OCI-LY1 (cell line): Measurements from ENCODE around the gene FOXD3.
A peak's percentile ranks its signal among the peaks of the same experiment; 100 is the strongest.

Experiments
- H2AFZ ChIP-seq: fragments of 200-600 bp; sonication (generic), shearing (Covaris generic); 2 replicates; pipeline ENCODE4 v1.6.0; 2014; ENCODE audit warnings: antibody characterized with exemption, mild to moderate bottlenecking, low read length
- H3F3A ChIP-seq: fragments of 200-600 bp; sonication (generic), shearing (Covaris generic); 2 replicates; pipeline ENCODE4 v1.6.0; 2014; ENCODE audit warnings: mild to moderate bottlenecking, antibody characterized with exemption, low read length, moderate library complexity; ENCODE audit not compliant: insufficient read depth
- H3K27ac ChIP-seq: fragments of 200-600 bp; sonication (generic); 2 replicates; pipeline ENCODE4 v1.5.1; 2014; ENCODE audit warnings: low read length, mixed run types, mild to moderate bottlenecking, low read depth; ENCODE audit not compliant: poor library complexity, severe bottlenecking
- H3K27me3 ChIP-seq: fragments of 200-600 bp; sonication (generic); 2 replicates; pipeline ENCODE4 v1.6.0; 2014; ENCODE audit warnings: antibody characterized with exemption, mild to moderate bottlenecking, low read length, moderate library complexity; ENCODE audit not compliant: insufficient read depth
- H3K36me3 ChIP-seq: fragments of 200-600 bp; sonication (generic); 2 replicates; pipeline ENCODE4 v1.6.1; 2014; ENCODE audit warnings: mild to moderate bottlenecking, antibody characterized with exemption, low read length, moderate library complexity, mixed read lengths; ENCODE audit not compliant: insufficient read depth
- H3K4me1 ChIP-seq: fragments of 200-600 bp; sonication (generic); 2 replicates; pipeline ENCODE4 v1.5.1; 2014; ENCODE audit warnings: mild to moderate bottlenecking, low read length, moderate library complexity; ENCODE audit not compliant: insufficient read depth, severe bottlenecking
- H3K4me2 ChIP-seq: fragments of 200-600 bp; sonication (generic), shearing (Covaris generic); 2 replicates; pipeline ENCODE4 v1.6.1; 2014; ENCODE audit warnings: low read length
- H3K4me3 ChIP-seq: fragments of 200-600 bp; sonication (generic); 2 replicates; pipeline ENCODE4 v1.5.1; 2014; ENCODE audit warnings: low read length, low read depth, mild to moderate bottlenecking, mixed read lengths; ENCODE audit not compliant: poor library complexity, severe bottlenecking
- H3K79me2 ChIP-seq: fragments of 200-600 bp; shearing (Covaris generic); 2 replicates; pipeline ENCODE4 v1.6.1; 2016; ENCODE audit warnings: mixed run types, low read length, mixed read lengths; ENCODE audit not compliant: insufficient read depth
- H3K9ac ChIP-seq: fragments of 200-600 bp; sonication (generic), shearing (Covaris generic); 2 replicates; pipeline ENCODE4 v1.6.1; 2014; ENCODE audit warnings: mild to moderate bottlenecking, low read length, mixed read lengths
- H3K9me2 ChIP-seq: fragments of 200-600 bp; sonication (generic), shearing (Covaris generic); 2 replicates; pipeline ENCODE4 v1.6.1; 2014; ENCODE audit warnings: low read depth, mild to moderate bottlenecking, low read length, mixed read lengths
- H3K9me3 ChIP-seq: fragments of 200-600 bp; shearing (Covaris generic); 2 replicates; pipeline ENCODE4 v1.6.1; 2014; ENCODE audit warnings: low read length, mixed read lengths
- H4K20me1 ChIP-seq: fragments of 200-600 bp; sonication (generic), shearing (Covaris generic); 2 replicates; pipeline ENCODE4 v1.6.0; 2016; ENCODE audit warnings: mild to moderate bottlenecking, low read length; ENCODE audit not compliant: insufficient read depth
- CTCF ChIP-seq: fragments of 200-600 bp; sonication (generic), shearing (Covaris generic); IDR thresholded peaks from 2 replicates; pipeline ENCODE4 v1.5.1; 2017; ENCODE audit warnings: mild to moderate bottlenecking, antibody characterized with exemption, low read length, moderate library complexity, mixed read lengths
- EZH2 ChIP-seq: fragments of 200-600 bp; sonication (generic), shearing (Covaris generic); IDR thresholded peaks from 2 replicates; pipeline ENCODE4 v1.8.0; 2017; ENCODE audit warnings: borderline replicate concordance, mixed run types, mild to moderate bottlenecking, antibody characterized with exemption, low read length, moderate library complexity, mixed read lengths

Gene FOXD3

GRCh38 chr1:63326106-63326472, 3.7 kb downstream of the FOXD3 start:
- Histone ChIP-seq H3K9me3 (no peaks in the 10 kb centered on the region), H4K20me1 (no peaks in the 10 kb centered on the region)

GRCh38 chr1:63326473-63327380, 4.4 kb downstream of the FOXD3 start:
- no peaks in the 10 kb centered on the region for H3F3A ChIP-seq
- H3K9me3 ChIP-seq, result no peaks in the 10 kb centered on the region
- no peaks in the 10 kb centered on the region for H3K9me2 ChIP-seq
- no peaks in the 10 kb centered on the region for H4K20me1 ChIP-seq
- TF ChIP-seq CTCF (no peak), EZH2 (no peak)
- H3K9ac ChIP-seq, result peak overlapping the region; percentile 37
- peak overlapping the region; percentile 67 for H3K4me2 ChIP-seq
- H3K4me1 ChIP-seq, result peaks cover 17% of the 10 kb centered on the region
- H3K27me3 ChIP-seq, result no peaks in the 10 kb centered on the region
- H3K36me3 ChIP-seq, result no peaks in the 10 kb centered on the region
- peak overlapping the region; percentile 49 for H3K4me3 ChIP-seq
- H2AFZ ChIP-seq, result peak overlapping the region; percentile 73
- H3K27ac ChIP-seq, result no peak overlapping the region
- no peaks in the 10 kb centered on the region for H3K79me2 ChIP-seq

More at GRCh38 chr1:63326106-63326472, 3.7 kb downstream of the FOXD3 start:
- Histone ChIP-seq H3F3A (no peaks in the 10 kb centered on the region), H3K27me3 (no peaks in the 10 kb centered on the region), H3K79me2 (no peaks in the 10 kb centered on the region), H2AFZ (no peak overlapping the region), H3K36me3 (no peaks in the 10 kb centered on the region), H3K9me2 (no peaks in the 10 kb centered on the region), H3K27ac (no peak overlapping the region), H3K4me2 (no peak overlapping the region), H3K4me1 (peaks cover 17% of the 10 kb centered on the region), H3K9ac (no peak overlapping the region), H3K4me3 (no peak overlapping the region)
- TF ChIP-seq EZH2 (no peak), CTCF (no peak)

GRCh38 chr1:63327417-63328054, 5.2 kb downstream of the FOXD3 start:
- H3K4me1 ChIP-seq, result peaks cover 17% of the 10 kb centered on the region
- no peaks in the 10 kb centered on the region for H3K36me3 ChIP-seq
- no peaks in the 10 kb centered on the region for H3K9me3 ChIP-seq
- no peaks in the 10 kb centered on the region for H3F3A ChIP-seq
- no peaks in the 10 kb centered on the region for H4K20me1 ChIP-seq
- H3K27me3 ChIP-seq, result no peaks in the 10 kb centered on the region
- no peaks in the 10 kb centered on the region for H3K9me2 ChIP-seq
- peak overlapping the region; percentile 37; the same call in 1 of the 2 replicates for H3K9ac ChIP-seq
- H3K4me2 ChIP-seq, result peak overlapping the region; percentile 67
- peak overlapping the region; percentile 49 for H3K4me3 ChIP-seq
- no peak overlapping the region for H3K27ac ChIP-seq
- H3K79me2 ChIP-seq, result no peaks in the 10 kb centered on the region
- H2AFZ ChIP-seq, result peak overlapping the region; percentile 73
- TF ChIP-seq EZH2 (no peak), CTCF (peak; percentile 78)
